A549 treated with Mapracorat at 1 μM for 4 hours (cell line): ENCODE measurements around the gene TUBG1. TPM values are rescaled to one million over a fixed set of nuclear protein-coding genes. Genes with fewer than 3 reads are reported as not detected.

ENCODE experiments used
- total RNA-seq: library from RNA; stranded (reverse); fragments of 200-300 nt; extraction: Qiagen RNA extraction; gene quantifications from 5 replicates; pipeline ENCODE4 v1.2.3, GENCODE V29; 2022

Gene TUBG1
- 132 to 150 TPM (median 141 TPM) in 5 replicates for total RNA-seq

DNA sequence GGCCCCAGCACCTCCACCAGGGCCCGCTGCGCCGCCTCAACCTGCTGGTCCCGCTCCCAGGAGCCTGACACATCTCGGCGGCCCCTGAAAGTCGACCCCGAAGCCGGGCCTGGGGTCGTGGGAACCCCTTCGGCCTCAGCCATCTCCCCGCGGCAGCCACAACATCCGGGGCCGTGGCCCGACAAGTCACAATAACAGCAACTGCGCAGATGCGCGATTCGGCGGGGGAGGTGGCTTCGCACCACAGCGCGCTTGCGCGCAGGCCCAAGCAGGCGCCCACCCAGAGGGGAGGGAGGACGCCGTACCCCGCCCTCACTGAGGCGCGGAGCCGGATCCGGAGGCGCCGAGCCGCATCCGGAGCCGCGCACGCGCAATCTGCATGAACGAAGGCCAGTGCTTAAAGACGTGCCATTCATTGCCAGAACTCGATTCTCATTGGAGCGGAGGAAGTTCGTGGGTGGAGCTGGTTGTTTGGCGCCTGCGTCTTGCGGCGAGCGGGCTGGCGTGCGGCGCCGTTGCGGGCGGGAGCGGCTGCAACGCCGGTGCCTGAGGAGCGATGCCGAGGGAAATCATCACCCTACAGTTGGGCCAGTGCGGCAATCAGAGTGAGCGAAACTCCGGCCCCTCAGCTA lies at the start of gene TUBG1, which contains the start of gene RETREG3:
Gene TUBG1 (plus strand): TSS at position 502 of the 632 bp plus-strand sequence. CDS start 55 bp downstream, at position 557.
Gene RETREG3 (minus strand): TSS at position 193 of the 632 bp plus-strand sequence. CDS start 50 bp downstream, at position 143.

DNA sequence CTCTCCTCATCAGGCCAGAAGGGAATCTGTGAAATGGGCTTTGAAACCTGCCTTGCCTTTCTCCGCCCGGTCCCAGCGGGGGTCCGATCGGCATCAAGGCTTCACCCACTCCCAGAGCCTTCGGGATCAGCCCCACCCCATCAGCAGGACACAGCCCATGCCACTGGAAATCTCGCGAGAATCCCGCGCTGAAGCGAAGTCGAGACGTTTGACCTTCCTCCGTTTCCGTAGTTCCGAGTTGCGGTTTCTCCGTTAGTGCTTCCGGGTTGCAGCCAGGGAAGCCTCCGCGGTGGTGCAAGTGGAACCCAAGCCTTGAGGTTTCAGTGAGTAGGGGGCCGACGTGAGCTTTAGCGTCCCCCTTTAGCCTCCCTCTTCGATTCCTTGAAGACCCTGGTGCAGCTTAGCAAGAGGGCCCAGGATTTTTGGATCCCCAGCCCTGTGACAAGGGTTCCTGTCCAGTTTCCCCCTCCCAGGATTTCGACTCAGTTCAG lies 47.5 kb upstream of the TUBG1 start, which contains the start of gene COASY:
Gene COASY (plus strand): TSS at position 252 of the 491 bp plus-strand sequence. CDS start 475 bp downstream, outside the sequence.

DNA sequence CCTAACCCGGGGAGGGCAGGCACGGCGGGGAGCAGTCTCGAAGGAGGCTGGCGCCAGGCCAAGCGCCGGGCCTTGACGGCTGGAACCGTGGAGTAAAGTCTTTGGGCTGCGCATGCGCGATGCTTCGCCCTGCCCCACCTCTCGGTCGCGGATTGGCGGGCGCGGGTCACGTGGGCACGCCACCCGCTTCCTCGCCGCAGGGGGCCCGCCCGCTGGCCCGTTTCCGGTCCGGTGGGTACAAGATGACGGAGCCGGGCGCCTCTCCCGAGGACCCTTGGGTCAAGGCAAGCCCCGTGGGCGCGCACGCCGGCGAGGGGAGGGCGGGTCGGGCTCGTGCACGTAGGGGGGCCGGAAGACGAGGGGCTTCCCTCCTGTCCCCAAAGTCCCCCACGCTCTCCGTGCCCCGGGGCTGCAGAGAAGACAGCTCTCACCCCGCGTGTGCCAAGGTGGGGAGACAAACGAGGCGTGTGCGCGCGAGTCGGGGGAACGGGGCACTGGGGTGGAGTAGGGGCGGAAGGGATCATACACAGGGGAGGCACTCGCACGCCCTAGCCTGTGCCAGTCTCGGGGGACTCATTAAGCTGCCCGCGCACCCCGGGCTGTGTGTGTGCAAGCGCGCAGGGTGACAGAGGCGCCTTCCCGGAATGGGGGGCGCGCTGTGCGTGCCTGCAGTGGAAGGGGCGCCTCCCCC lies 42.5 kb upstream of the TUBG1 start, which contains the start of gene MLX:
Gene MLX (plus strand): TSS at position 218 of the 691 bp plus-strand sequence. CDS start 25 bp downstream, at position 243.

DNA sequence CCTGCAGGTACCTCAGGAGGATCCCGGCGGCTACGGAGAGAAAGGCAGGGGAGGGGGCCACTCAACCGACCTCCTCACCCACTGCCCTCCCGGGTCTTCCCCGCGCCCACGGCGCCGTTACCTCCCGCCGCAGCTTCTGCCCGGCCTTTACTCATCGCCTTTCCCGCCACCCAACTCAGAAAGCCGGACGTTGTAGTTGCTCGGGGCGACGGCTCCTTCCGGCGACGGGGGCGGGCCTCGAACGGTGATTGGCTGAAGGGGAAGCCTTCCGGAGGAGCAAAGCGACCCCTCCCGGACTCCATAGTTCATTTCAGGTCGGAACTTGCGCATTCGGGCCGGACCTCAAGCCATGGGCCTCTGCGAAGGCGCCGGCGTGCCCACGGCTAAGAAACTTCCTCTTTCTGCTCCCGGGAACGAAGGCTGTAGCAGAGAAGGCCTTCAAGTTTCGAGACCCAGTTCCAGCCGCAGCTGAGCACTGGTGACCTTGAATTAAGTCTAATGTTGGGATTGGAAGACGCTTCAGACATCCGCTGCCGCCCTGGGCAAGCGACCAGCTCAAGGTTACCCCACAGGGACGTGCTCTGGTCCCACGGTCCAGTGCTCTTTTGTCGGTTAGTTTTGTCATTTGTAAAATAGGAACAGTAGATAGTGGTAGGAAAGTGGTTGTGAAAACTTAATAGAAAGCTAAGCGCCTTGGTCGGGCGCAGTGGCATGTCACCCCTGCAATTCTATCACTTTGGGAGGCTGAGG lies 31.8 kb upstream of the TUBG1 start, which contains the start of gene PSMC3IP:
Gene PSMC3IP (minus strand): TSS at position 198 of the 750 bp plus-strand sequence. CDS start 43 bp downstream, at position 155.

DNA sequence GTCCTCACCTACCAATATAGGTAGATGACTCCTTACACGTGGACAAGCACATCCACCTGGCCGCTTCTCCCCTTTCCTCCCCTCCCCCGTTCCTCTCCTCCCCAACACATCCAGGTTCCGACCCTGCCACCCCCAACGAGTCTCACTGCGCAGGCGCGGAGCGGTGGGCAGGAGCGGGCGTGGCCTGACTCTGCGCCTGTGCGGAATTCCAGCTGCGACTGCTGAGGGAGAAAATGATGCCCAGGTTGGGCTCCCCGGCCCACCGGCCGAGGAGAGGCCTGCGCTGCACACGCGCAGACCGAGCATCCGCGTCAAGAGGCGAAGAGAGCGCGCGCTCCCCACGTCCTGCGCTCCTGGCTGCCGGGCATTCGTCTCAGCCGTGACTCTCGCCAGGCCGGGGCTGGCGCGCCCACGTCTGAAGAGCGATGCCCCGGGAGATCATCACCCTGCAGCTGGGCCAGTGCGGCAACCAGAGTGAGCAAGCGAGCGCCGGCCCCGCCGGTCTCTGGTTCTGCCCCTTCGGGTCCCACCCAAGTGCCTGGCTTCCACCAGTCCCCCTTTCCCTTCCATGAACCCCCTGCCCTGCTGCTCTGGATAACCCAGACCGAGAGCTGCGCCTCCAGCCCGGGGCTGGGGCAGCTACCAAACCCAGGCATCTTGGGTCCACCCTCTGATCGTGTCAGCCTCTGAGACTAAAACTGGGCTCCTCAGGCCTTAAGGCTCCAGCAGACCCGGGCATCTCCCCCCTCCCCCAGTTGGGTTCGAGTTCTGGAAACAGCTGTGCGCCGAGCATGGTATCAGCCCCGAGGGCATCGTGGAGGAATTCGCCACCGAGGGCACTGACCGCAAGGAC lies 49.8 kb downstream of the TUBG1 start, which contains the start of gene TUBG2:
Gene TUBG2 (plus strand): TSS at position 206 of the 853 bp plus-strand sequence. CDS start 220 bp downstream, at position 426.

Other genes starting within 250 kb of the TUBG1 start
- gene STAT3, start 221.2 kb upstream of the TUBG1 start, total RNA-seq, result 62.3 to 77.0 TPM (median 74.2 TPM) in 5 replicates
- gene CAVIN1, start 186.4 kb upstream of the TUBG1 start, total RNA-seq, result 373 to 459 TPM (median 442 TPM) in 5 replicates
- 32.1 to 46.4 TPM (median 38.1 TPM) in 5 replicates for gene ATP6V0A1, start 150.8 kb upstream of the TUBG1 start, total RNA-seq
- gene NAGLU, start 73.4 kb upstream of the TUBG1 start, total RNA-seq, result 31.0 to 51.3 TPM (median 43.8 TPM) in 5 replicates
- gene HSD17B1, start 56.8 kb upstream of the TUBG1 start, total RNA-seq, result 0.89 to 1.8 TPM (median 1.5 TPM) in 5 replicates
- 103 to 126 TPM (median 119 TPM) in 5 replicates for gene COASY, start 47.5 kb upstream of the TUBG1 start, total RNA-seq
- gene MLX, start 42.6 kb upstream of the TUBG1 start, total RNA-seq, result 56.9 to 68.0 TPM (median 64.9 TPM) in 5 replicates
- 35.1 to 37.6 TPM (median 36.0 TPM) in 5 replicates for gene PSMC3IP, start 32.0 kb upstream of the TUBG1 start, total RNA-seq
- 25.8 to 27.9 TPM (median 26.7 TPM) in 5 replicates for gene RETREG3, start 309 bp upstream of the TUBG1 start, total RNA-seq
- gene TUBG2, start 49.6 kb downstream of the TUBG1 start, total RNA-seq, result 19.0 to 28.2 TPM (median 23.2 TPM) in 5 replicates
- gene PLEKHH3, start 67.3 kb downstream of the TUBG1 start, total RNA-seq, result 14.3 to 19.9 TPM (median 17.6 TPM) in 5 replicates
- gene CCR10, start 72.2 kb downstream of the TUBG1 start, total RNA-seq, result 0.29 to 0.53 TPM (median 0.33 TPM) in 5 replicates
- gene CNTNAP1, start 72.8 kb downstream of the TUBG1 start, total RNA-seq, result 3.8 to 6.4 TPM (median 5.9 TPM) in 5 replicates
- gene EZH1, start 135.4 kb downstream of the TUBG1 start, total RNA-seq, result 9.6 to 11.7 TPM (median 10.4 TPM) in 5 replicates
- gene RAMP2, start 151.5 kb downstream of the TUBG1 start, total RNA-seq, result 0.63 to 1.7 TPM (median 0.90 TPM) in 5 replicates
- gene VPS25, start 163.8 kb downstream of the TUBG1 start, total RNA-seq, result 119 to 142 TPM (median 124 TPM) in 5 replicates
- 1.1 to 1.8 TPM (median 1.3 TPM) in 5 replicates for gene WNK4, start 170.9 kb downstream of the TUBG1 start, total RNA-seq
- 120 to 140 TPM (median 127 TPM) in 5 replicates for gene COA3, start 189.0 kb downstream of the TUBG1 start, total RNA-seq
- 0.10 TPM in 1 of 5 replicates, not detected in the others for gene CNTD1, start 189.2 kb downstream of the TUBG1 start, total RNA-seq
- gene BECN1, start 214.6 kb downstream of the TUBG1 start, total RNA-seq, result 76.5 to 95.0 TPM (median 81.2 TPM) in 5 replicates
- gene PSME3, start 223.7 kb downstream of the TUBG1 start, total RNA-seq, result 226 to 265 TPM (median 232 TPM) in 5 replicates
- 1.7 to 2.7 TPM (median 1.8 TPM) in 5 replicates for gene AOC2, start 234.9 kb downstream of the TUBG1 start, total RNA-seq
- gene AOC3, start 241.5 kb downstream of the TUBG1 start, total RNA-seq, result 1.1 to 2.0 TPM (median 1.4 TPM) in 5 replicates